ENCODE results near the gene PRPH. TPM values are rescaled to one million over a fixed set of nuclear protein-coding genes. Genes with fewer than 3 reads are reported as not detected.

The PRPH gene
- total and polyA plus RNA-seq, 2 of the 13 experiments (the other 11 are each of a cell fraction or from before 2014, with no cell fraction given) = 0.12 TPM; not detected in 1

- TF ChIP-seq AHDC1 (CRISPR knock-in tag; IDR thresholded peaks at IDR 0.05; ENCODE audit: borderline replicate concordance) (peak; percentile 59; the same call in 1 of the 2 replicates), ZNF710 (CRISPR knock-in tag; IDR thresholded peaks at IDR 0.05; ENCODE audit: borderline replicate concordance) (peak; percentile 88), ZNF101 (CRISPR knock-in tag; IDR thresholded peaks at IDR 0.05; ENCODE audit: borderline replicate concordance, low read depth) (no peak), KIAA2018 (CRISPR knock-in tag; IDR thresholded peaks at IDR 0.05; ENCODE audit: borderline replicate concordance) (no peak), ZNF569 (CRISPR knock-in tag; IDR thresholded peaks at IDR 0.05; ENCODE audit: borderline replicate concordance) (no peak), ZNF552 (CRISPR knock-in tag; IDR thresholded peaks at IDR 0.05; ENCODE audit: borderline replicate concordance) (no peak), ERF (CRISPR knock-in tag; IDR thresholded peaks at IDR 0.05) (0 out of 2 replicates have a peak, but pooled peaks have one; percentile 32), KAT8 (CRISPR knock-in tag; IDR thresholded peaks at IDR 0.05) (peak; percentile 63), HNRNPUL1 (IDR thresholded peaks at IDR 0.05; ENCODE audit: low read depth, low read length) (no peak), HNF4G (IDR thresholded peaks at IDR 0.05; ENCODE audit: borderline replicate concordance, low read depth, low read length) (peak; percentile 87), HNF4G (CRISPR knock-in tag; IDR thresholded peaks at IDR 0.05; ENCODE audit: borderline replicate concordance, low read depth) (peak; percentile 58; the same call in 1 of the 2 replicates), ZFP37 (CRISPR knock-in tag; IDR thresholded peaks at IDR 0.05; ENCODE audit: borderline replicate concordance) (no peak)
Observed at GRCh38 chr12:49255857-49256637, 38.9 kb upstream of the PRPH start (continued).

Measured in HepG2 (cell line).